IMR-90 (cell line): Measurements from ENCODE around the gene PNP. TPM values are rescaled to one million over a fixed set of nuclear protein-coding genes. Genes with fewer than 3 reads are reported as not detected.
"Not testable (repeated sequence)": the region's sequence is repeated elsewhere in the genome, so short reads cannot be mapped to it uniquely, and the experiment has no call there.

Source experiments
- ATAC-seq: fragments of 200-7000 bp; cut with Tn5 transposase; 2 replicates; pipeline ENCODE4 v1.9.1; 2020; ENCODE audit warnings: low read depth, mild to moderate bottlenecking, moderate library complexity
- BruUV-seq: library from RNA; stranded (reverse); fragments of 400-500 nt; replicated peaks from 2 replicates; lab custom pipeline; 2021; lab: Mats Ljungman, UMichigan
- CTCF ChIA-PET: fragments of 300-600 bp; formaldehyde crosslinking; extraction: SDS; loops from one replicate; lab custom pipeline; 2021; ENCODE audit warnings: antibody characterized with exemption; lab: Yijun Ruan, JAX
- POLR2A ChIA-PET: fragments of 300-600 bp; sonication (Branson Sonifier 250); formaldehyde crosslinking; loops from one replicate; lab custom pipeline; 2022; ENCODE audit warnings: antibody characterized with exemption; ENCODE audit not compliant: unreplicated experiment; lab: Charles Lee
- DNase-seq: peaks from one replicate; pipeline ENCODE4 v3.0.0; 2013
- H2AFZ ChIP-seq: replicated peaks from 2 replicates; pipeline ENCODE3; 2013; ENCODE audit warnings: low read length, mild to moderate bottlenecking; ENCODE audit not compliant: poor library complexity
- H2AK5ac ChIP-seq: 2 replicates; pipeline ENCODE4 v1.6.1; 2013; ENCODE audit warnings: low read depth, low read length, inconsistent platforms
- H2AK9ac ChIP-seq: replicated peaks from 2 replicates; pipeline ENCODE3; 2013; ENCODE audit warnings: mild to moderate bottlenecking, low read depth, low read length, moderate library complexity; ENCODE audit not compliant: poor library complexity
- H2BK120ac ChIP-seq: 2 replicates; pipeline ENCODE4 v1.6.1; 2013; ENCODE audit warnings: low read depth, low read length, inconsistent platforms
- H2BK15ac ChIP-seq: 3 replicates; pipeline ENCODE4 v1.6.1; 2013; ENCODE audit warnings: low read depth, low read length, inconsistent platforms
- H2BK20ac ChIP-seq: 2 replicates; pipeline ENCODE4 v1.6.1; 2013; ENCODE audit warnings: low read depth, mild to moderate bottlenecking, inconsistent platforms, low read length, moderate library complexity
- H2BK5ac ChIP-seq: 2 replicates; pipeline ENCODE4 v1.6.1; 2013; ENCODE audit warnings: mild to moderate bottlenecking, low read depth, low read length, inconsistent platforms; ENCODE audit not compliant: poor library complexity, severe bottlenecking
- H3K14ac ChIP-seq: replicated peaks from 2 replicates; pipeline ENCODE4 v1.6.1; 2013; ENCODE audit warnings: low read depth, low read length, inconsistent platforms
- H3K18ac ChIP-seq: 2 replicates; pipeline ENCODE4 v1.6.1; 2013; ENCODE audit warnings: low read depth, low read length, control low read depth
- H3K23ac ChIP-seq: 2 replicates; pipeline ENCODE4 v1.6.1; 2013; ENCODE audit warnings: low read depth, low read length, inconsistent platforms
- H3K27ac ChIP-seq: 2 replicates; pipeline ENCODE4 v1.5.1; 2013; ENCODE audit warnings: mild to moderate bottlenecking, control low read depth, low read length; ENCODE audit not compliant: insufficient read depth
- H3K27me3 ChIP-seq: 2 replicates; pipeline ENCODE4 v1.6.1; 2013; ENCODE audit warnings: low read length; ENCODE audit not compliant: control insufficient read depth, insufficient read depth
- H3K36me3 ChIP-seq: 2 replicates; pipeline ENCODE4 v1.6.1; 2013; ENCODE audit warnings: low read length, mixed read lengths; ENCODE audit not compliant: control insufficient read depth, insufficient read depth
- H3K4ac ChIP-seq: 2 replicates; pipeline ENCODE4 v1.6.1; 2013; ENCODE audit warnings: low read depth, low read length, inconsistent platforms
- H3K4me1 ChIP-seq: 2 replicates; pipeline ENCODE4 v1.6.1; 2013; ENCODE audit warnings: low read length, mixed read lengths; ENCODE audit not compliant: control insufficient read depth, insufficient read depth
- H3K4me2 ChIP-seq: 2 replicates; pipeline ENCODE4 v1.6.1; 2013; ENCODE audit warnings: low read depth, mild to moderate bottlenecking, control low read depth, low read length, moderate library complexity
- H3K4me3 ChIP-seq: 2 replicates; pipeline ENCODE4 v1.5.1; 2013; ENCODE audit warnings: low read depth, mild to moderate bottlenecking, control low read depth, low read length, moderate library complexity; ENCODE audit not compliant: insufficient read depth
- H3K56ac ChIP-seq: 2 replicates; pipeline ENCODE4 v1.6.1; 2013; ENCODE audit warnings: low read length, inconsistent platforms; ENCODE audit not compliant: insufficient read depth; ENCODE audit errors: extremely low read depth
- H3K79me1 ChIP-seq, 2 experiments: 2 replicates each; pipeline ENCODE4 v1.6.1; 2013; ENCODE audit warnings: low read length in 2 of 2, inconsistent platforms in 1 of 2, low read depth in 1 of 2
- H3K9ac ChIP-seq: 2 replicates; pipeline ENCODE4 v1.6.1; 2013; ENCODE audit warnings: low read depth, low read length, control low read depth
- H3K9me1 ChIP-seq: 2 replicates; pipeline ENCODE4 v1.6.1; 2013; ENCODE audit warnings: low read length, inconsistent platforms; ENCODE audit not compliant: insufficient read depth
- H3K9me3 ChIP-seq: 2 replicates; pipeline ENCODE4 v1.6.1; 2013; ENCODE audit warnings: low read length; ENCODE audit not compliant: control insufficient read depth, insufficient read depth
- H4K20me1 ChIP-seq: 2 replicates; pipeline ENCODE4 v1.6.1; 2013; ENCODE audit warnings: low read length, inconsistent platforms; ENCODE audit not compliant: insufficient read depth
- H4K5ac ChIP-seq: 2 replicates; pipeline ENCODE4 v1.6.1; 2013; ENCODE audit warnings: mild to moderate bottlenecking, low read depth, low read length, control low read depth
- H4K8ac ChIP-seq, 2 experiments: 2 replicates each; pipeline ENCODE4 v1.6.1; 2013; ENCODE audit warnings: low read depth in 2 of 2, low read length in 2 of 2, control low read depth in 1 of 2, inconsistent platforms in 1 of 2
- H4K91ac ChIP-seq: 2 replicates; pipeline ENCODE4 v1.6.1; 2013; ENCODE audit warnings: low read depth, low read length, inconsistent platforms; ENCODE audit not compliant: insufficient read depth
- WGBS, 2 experiments: methylation state at CpG; one replicate each; pipeline versions ENCODE4 v1.1.5 to v1.1.7; 2013; ENCODE audit warnings: missing lambda C conversion rate in 2 of 2; ENCODE audit not compliant: insufficient read length in 1 of 2; ENCODE audit errors: extremely low coverage in 2 of 2; 5-methylcytosine and 5-hydroxymethylcytosine counted together
- dilution Hi-C: fragments of 300-500 bp; cut with HindIII; formaldehyde crosslinking; loops from one replicate; pipeline ENCODE4 v1.14.3; 2018; ENCODE audit warnings: low sequenced_read_pairs; ENCODE audit not compliant: unreplicated experiment
- in situ Hi-C: fragments of 300-500 bp; cut with MboI; formaldehyde crosslinking; loops from 3 replicates; pipeline ENCODE4 v1.14.3; 2019; ENCODE audit warnings: low sequenced_read_pairs, inconsistent platforms, mixed read lengths
- intact Hi-C: fragments of 100-400 bp; cut with micrococcal nuclease; formaldehyde crosslinking; loops from 2 replicates; pipeline ENCODE4 v1.10.0; 2022
- polyA plus RNA-seq, 3 experiments: library from polyadenylated mRNA; depleted of rRNA; stranded (reverse); fragments of >200 nt; gene quantifications; 2 replicates each; pipeline ENCODE4 v1.2.3, GENCODE V29; 2012; ENCODE audit warnings: low replicate concordance in 1 of 3
- total RNA-seq: library from RNA; depleted of rRNA; stranded (reverse); fragments of >200 nt; gene quantifications from 2 replicates; pipeline ENCODE4 v1.2.3, GENCODE V29; 2012

The PNP gene
- total and polyA plus RNA-seq, 2 of the 4 experiments (the other 2 are of a cell fraction) = 53.4 to 68.8 TPM

- DNase-seq, H4K20me1 ChIP-seq, POLR2A ChIA-PET, H2BK120ac ChIP-seq, H2AK9ac ChIP-seq, H4K5ac ChIP-seq, H3K9me1 ChIP-seq, intact Hi-C loops, H2AFZ ChIP-seq, H3K9ac ChIP-seq, H3K23ac ChIP-seq, H3K56ac ChIP-seq, CTCF ChIA-PET, H2BK15ac ChIP-seq, H4K8ac ChIP-seq, H3K4me1 ChIP-seq, H2BK5ac ChIP-seq, ATAC-seq, H3K27me3 ChIP-seq, dilution Hi-C loops, H3K27ac ChIP-seq, in situ Hi-C loops, H3K4me3 ChIP-seq, H3K4ac ChIP-seq, H3K14ac ChIP-seq, H3K9me3 ChIP-seq, H4K91ac ChIP-seq, H3K36me3 ChIP-seq, H3K79me1 ChIP-seq, H3K18ac ChIP-seq, H3K4me2 ChIP-seq, H2AK5ac ChIP-seq, H2BK20ac ChIP-seq, BruUV-seq: not testable (repeated sequence)
- WGBS, 2 experiments = no CpG with 5 or more reads among the region's 30 CpGs
Observed at GRCh38 chr14:20506276-20506675, 37.1 kb downstream of the PNP start.

GRCh38 chr14:20506752-20507151, 37.5 kb downstream of the PNP start:
- H2AK9ac ChIP-seq, H2AFZ ChIP-seq, H3K79me1 ChIP-seq, H3K4me3 ChIP-seq, H3K4me1 ChIP-seq, BruUV-seq, H3K27me3 ChIP-seq, H3K56ac ChIP-seq, dilution Hi-C loops, H3K14ac ChIP-seq, H2BK20ac ChIP-seq, H3K9ac ChIP-seq, POLR2A ChIA-PET, H2BK5ac ChIP-seq, CTCF ChIA-PET, DNase-seq, H3K36me3 ChIP-seq, H3K9me3 ChIP-seq, H4K91ac ChIP-seq, H4K8ac ChIP-seq, in situ Hi-C loops, H3K9me1 ChIP-seq, ATAC-seq, H4K5ac ChIP-seq, intact Hi-C loops, H3K23ac ChIP-seq, H4K20me1 ChIP-seq, H3K18ac ChIP-seq, H3K27ac ChIP-seq, H3K4me2 ChIP-seq, H2BK15ac ChIP-seq, H3K4ac ChIP-seq, H2BK120ac ChIP-seq, H2AK5ac ChIP-seq: not testable (repeated sequence)
- whole genome bisulfite sequencing, 2 experiments = no CpG with 5 or more reads among the region's 30 CpGs
